NCI-H2107 (cell line): ENCODE results near the gene SLC8A3.
"Not testable (repeated sequence)": the region's sequence is repeated elsewhere in the genome, so short reads cannot be mapped to it uniquely, and the experiment has no call there.

ENCODE experiments used
- DNase-seq: peaks from one replicate; lab custom pipeline; 2025; lab: John Stamatoyannopoulos, UW

Gene SLC8A3

GRCh38 chr14:70188659-70189455 lies at the start of gene SLC8A3:
TSS of gene SLC8A3 (minus strand) at chr14:70188951. CDS start at chr14:70168422, 20,529 bp downstream.
- peak; percentile 49 for DNase-seq

GRCh38 chr14:70237710-70238109 lies 49.0 kb upstream of the SLC8A3 start:
- DNase-seq = no peak

GRCh38 chr14:70234066-70234950 lies 45.6 kb upstream of the SLC8A3 start:
- DNase-seq = no peak

- not testable (repeated sequence) for DNase-seq
These were observed 43.2 kb upstream of the SLC8A3 start for GRCh38 chr14:70231756-70232544.

- not testable (repeated sequence) for DNase-seq
These were observed 41.3 kb upstream of the SLC8A3 start for GRCh38 chr14:70229877-70230640.

GRCh38 chr14:70213721-70214282 lies 25.1 kb upstream of the SLC8A3 start:
- no peak for DNase-seq

GRCh38 chr14:70212752-70213151 lies 24.0 kb upstream of the SLC8A3 start:
- no peak for DNase-seq

GRCh38 chr14:70208380-70208779 lies 19.6 kb upstream of the SLC8A3 start:
- no peak for DNase-seq

GRCh38 chr14:70203686-70204085 lies 14.9 kb upstream of the SLC8A3 start:
- no peak for DNase-seq

GRCh38 chr14:70201994-70202393 lies 13.2 kb upstream of the SLC8A3 start:
- no peak for DNase-seq

GRCh38 chr14:70193396-70193795 lies 4.6 kb upstream of the SLC8A3 start:
- no peak for DNase-seq

GRCh38 chr14:70192915-70193314 lies 4.2 kb upstream of the SLC8A3 start:
- DNase-seq = no peak

GRCh38 chr14:70190156-70190555 lies 1.4 kb upstream of the SLC8A3 start:
- DNase-seq = no peak

- no peak for DNase-seq
These were observed 816 bp upstream of the SLC8A3 start for GRCh38 chr14:70189456-70190077.

- DNase-seq = no peak
These were observed 461 bp downstream of the SLC8A3 start for GRCh38 chr14:70188322-70188658.

- no peak for DNase-seq
These were observed 1.8 kb downstream of the SLC8A3 start for GRCh38 chr14:70186900-70187451.

GRCh38 chr14:70183991-70184390 lies 4.8 kb downstream of the SLC8A3 start:
- DNase-seq = no peak

GRCh38 chr14:70181276-70181675 lies 7.5 kb downstream of the SLC8A3 start:
- no peak for DNase-seq

- DNase-seq = no peak
These were observed 8.0 kb downstream of the SLC8A3 start for GRCh38 chr14:70180718-70181117.

GRCh38 chr14:70177081-70177800 lies 11.5 kb downstream of the SLC8A3 start:
- DNase-seq = no peak
